Stimulated activated naive CD4-positive, alpha-beta T cell treated with Interleukin-2 at 50 U/mL for 16 hours (primary cell): Measurements from ENCODE around the gene TTLL11.
"Not testable (repeated sequence)": the region's sequence is repeated elsewhere in the genome, so short reads cannot be mapped to it uniquely, and the experiment has no call there.

ENCODE experiments used
- DNase-seq: peaks from one replicate; lab custom pipeline; 2025; lab: John Stamatoyannopoulos, UW

Gene TTLL11

DNA sequence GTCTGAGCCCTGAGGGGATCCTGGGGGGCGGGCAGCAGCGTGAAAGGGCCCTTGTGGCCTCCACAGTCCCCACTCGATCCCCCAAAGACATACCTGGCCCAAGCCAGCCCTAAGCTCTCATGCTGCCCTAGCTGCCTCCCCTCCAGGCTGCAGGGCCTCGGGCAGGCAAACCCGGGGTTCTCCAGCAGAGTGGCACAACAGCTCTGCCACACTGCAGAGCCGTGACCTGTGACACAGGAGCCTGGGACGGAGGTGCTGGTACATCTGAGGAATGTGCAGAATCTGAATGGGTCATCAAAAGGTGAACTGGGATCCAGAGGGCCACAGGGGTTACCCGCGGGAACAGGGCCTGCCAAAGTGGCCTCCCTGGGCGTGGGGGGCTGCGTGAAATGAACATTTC, 278.5 kb downstream of the TTLL11 start:
- no peak for DNase-seq

DNA sequence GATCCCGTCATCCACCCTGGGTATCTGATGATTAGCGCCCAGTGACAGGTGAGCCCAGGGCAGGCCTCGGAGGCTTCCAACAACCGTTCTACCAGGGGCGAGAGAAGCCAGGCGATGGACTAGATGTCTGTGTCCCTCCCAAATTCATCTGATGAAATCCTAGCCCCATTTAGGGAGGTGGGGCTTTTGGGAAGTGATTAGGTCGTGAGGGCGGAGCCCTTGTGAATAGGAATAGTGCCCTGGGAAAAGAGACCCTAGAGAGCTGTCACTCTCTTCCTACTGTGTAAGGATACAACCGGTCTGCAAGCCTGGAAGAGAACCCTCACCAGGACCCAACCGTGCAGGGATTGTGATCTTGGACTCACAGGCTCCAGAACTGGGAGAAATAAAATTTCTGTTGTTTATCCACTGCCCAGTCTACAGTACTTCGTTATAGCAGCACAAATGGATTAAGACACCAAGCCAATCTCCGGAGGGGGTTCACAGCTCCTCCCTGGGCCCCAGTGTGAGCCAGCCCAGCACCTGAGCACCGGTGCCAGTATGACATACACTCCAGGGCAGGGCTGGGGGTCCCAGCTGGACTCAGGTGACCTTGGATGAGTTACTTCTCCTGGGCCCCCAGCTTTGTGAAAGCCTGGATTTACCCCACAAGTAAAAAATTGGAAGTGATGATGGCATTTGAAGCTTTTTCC, 279.4 kb downstream of the TTLL11 start:
- DNase-seq, result no peak

- DNase-seq, result no peak
Observed at GRCh38 chr9:121812159-121812735, 280.9 kb downstream of the TTLL11 start.

DNA sequence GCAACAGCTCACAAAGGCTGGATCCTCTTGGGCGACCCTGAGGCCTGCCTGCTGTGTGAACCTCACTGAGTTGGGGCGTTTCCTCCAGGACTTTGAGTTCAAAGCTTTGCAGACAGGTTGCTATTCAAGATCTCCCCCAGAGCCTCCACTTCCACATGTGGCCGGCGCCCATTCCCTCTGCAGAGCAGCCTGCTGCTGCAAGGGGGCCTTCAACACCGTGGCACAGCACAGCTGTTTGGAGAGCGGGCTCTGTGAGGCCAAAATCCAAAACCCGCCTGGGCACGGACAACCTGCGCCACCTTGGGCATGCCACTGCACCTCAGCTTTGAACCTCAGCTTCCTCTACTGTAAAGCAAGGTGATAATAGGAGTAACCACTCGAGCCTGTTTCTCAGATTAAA, 281.4 kb downstream of the TTLL11 start:
- DNase-seq, result no peak

DNA sequence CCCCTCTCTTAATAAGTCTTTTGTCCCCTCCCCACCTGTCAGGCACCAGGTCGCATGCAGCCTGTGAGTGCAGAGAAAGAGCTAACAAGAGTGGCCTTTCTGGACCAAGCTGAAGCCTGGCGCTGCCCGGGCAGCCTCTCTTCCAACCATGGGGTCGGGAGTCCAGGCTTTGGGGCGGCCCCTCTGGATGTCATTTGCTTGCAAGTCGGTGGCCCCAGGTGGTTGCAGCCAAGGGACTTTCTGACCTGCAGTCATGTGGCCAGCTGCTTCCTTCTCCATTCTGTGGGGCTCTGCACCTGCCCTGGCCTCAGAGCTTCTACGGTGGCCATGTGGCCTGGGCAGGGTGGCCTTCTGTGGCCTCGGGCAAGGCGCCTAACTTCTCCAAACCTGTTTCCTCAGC, 282.0 kb downstream of the TTLL11 start:
- no peak for DNase-seq

- DNase-seq, result no peak
Observed at GRCh38 chr9:121810489-121810888, 282.6 kb downstream of the TTLL11 start.

GRCh38 chr9:121809356-121810050, 283.6 kb downstream of the TTLL11 start:
- DNase-seq, result no peak

- DNase-seq, result no peak
Observed at GRCh38 chr9:121808781-121809180, 284.3 kb downstream of the TTLL11 start.

GRCh38 chr9:121807823-121808278, 285.3 kb downstream of the TTLL11 start:
- no peak for DNase-seq

GRCh38 chr9:121807069-121807822, 285.9 kb downstream of the TTLL11 start:
- no peak for DNase-seq

DNA sequence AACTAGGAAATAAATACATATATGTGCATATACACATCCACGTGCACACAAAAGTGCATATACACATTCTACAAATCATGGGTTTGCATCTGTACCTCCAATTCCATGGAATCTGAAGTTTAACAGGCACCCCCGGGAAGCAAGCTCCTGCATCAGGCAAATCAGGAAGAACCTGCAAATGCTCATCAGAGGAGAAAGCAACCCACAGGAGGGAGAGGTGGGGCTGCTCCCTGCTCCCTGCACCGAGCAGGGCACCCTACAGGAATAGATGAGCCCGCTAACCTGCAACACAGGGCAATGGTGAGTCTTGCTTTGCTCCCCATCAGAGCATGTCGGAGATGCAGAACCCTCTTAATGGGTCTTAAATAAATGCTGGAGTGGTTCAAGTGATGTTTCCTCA, 290.4 kb downstream of the TTLL11 start:
- no peak for DNase-seq

GRCh38 chr9:121801579-121801978, 291.5 kb downstream of the TTLL11 start:
- no peak for DNase-seq

DNA sequence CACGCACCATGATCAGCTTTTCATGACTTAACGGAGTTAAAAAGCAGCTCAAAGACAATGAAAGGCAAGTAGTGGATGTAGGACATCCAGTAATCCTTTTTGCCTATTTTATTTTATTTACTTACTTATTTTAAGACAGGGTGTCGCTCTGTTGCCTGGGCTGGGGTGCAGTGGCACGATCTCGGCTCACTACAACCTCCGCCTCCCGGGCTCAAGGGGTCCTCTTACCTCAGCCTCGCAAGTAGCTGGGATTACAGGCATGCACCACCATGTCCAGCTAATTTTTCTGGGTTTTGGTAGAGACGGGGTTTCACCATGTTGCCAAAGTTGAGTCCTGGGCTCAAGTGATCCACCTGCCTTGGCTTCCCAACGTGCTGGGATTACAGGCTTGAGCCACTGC, 292.7 kb downstream of the TTLL11 start:
- no peak for DNase-seq

GRCh38 chr9:121798941-121799340, 294.2 kb downstream of the TTLL11 start:
- DNase-seq, result no peak

DNA sequence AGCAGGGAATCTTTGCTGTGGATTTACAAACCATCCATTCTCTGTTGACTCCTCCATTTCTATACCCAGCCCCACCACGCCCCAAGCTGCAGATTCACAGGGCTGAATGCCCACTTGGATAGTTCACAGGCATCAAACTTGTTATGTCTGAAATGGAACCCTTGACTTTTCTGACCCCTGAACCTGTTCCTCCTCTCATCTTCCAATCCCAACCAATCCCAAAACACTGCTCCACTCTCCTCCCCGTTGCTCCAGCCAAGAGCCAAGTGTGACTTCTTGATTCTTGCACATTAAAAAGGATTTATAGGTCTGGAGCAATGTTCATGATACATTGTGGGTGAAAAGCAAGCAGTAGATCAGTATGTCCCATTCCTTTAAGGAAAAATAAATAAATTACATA, 296.0 kb downstream of the TTLL11 start:
- DNase-seq, result no peak

DNA sequence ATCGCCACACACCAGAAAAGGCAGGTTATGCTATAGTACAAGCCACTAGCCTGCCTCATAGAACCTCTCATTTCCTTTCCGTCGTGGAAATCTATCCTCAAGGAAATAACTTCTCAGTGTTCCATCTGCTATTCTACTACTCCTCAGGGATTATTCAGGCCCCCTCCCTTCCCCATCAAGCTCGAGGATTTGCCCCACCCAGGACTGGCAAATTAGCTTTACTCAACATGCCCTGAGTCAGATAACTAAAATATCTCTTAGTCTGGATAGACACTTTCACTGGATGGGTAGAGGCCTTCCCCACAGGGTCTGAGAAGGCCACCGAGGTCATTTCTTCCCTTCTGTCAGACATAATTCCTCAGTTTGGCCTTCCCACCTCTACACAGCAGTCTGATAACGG, 298.8 kb downstream of the TTLL11 start:
- DNase-seq, result not testable (repeated sequence)

DNA sequence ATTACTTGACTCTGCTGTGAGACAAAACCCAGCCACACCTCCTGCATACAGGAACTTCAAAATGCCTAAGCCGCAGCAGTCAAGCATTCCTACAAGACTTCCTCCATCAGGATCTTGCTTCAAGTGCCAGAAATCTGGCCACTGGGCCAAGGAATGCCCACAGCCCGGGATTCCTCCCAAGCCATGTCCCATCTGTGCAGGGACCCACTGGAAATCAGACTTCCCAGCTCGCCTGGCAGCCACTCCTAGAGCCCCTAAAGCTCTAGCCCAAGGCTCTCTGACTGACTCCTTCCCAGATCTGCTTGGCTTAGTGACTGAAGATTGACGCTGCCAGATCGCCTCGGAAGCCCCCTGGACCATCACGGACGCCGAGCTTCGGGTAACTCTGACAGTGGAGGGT, 300.6 kb downstream of the TTLL11 start:
- DNase-seq, result not testable (repeated sequence)

- no peak for DNase-seq
Observed at GRCh38 chr9:121790841-121791240, 302.3 kb downstream of the TTLL11 start.

DNA sequence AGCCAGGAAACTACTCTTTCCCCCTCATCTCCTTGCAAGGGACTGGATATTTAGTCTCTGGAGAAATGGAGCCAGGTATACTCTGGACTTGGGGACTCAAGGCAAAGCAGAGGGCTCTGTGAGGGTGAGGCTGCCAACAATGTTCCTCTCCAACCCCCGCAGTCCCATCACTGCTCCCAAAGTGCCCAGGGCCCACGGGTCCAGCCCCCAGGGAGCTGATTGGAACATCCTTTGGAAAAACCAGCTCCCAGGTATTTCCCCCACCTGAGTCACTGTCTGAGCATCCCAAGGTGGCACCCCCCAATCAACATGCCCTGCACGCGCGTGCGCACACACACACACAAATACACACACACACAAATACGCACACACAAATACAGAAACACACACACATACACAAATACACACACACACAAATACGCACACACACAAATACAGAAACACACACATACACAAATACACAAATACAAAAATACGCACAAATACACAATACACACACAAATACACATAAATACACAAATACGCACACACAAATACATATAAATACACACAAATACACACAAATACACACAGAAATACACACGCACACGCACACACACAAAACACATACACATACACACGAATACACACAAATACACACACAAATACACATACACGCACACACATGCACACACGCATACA, 304.3 kb downstream of the TTLL11 start:
- DNase-seq, result no peak

- no peak for DNase-seq
Observed at GRCh38 chr9:121786998-121787422, 306.1 kb downstream of the TTLL11 start.

DNA sequence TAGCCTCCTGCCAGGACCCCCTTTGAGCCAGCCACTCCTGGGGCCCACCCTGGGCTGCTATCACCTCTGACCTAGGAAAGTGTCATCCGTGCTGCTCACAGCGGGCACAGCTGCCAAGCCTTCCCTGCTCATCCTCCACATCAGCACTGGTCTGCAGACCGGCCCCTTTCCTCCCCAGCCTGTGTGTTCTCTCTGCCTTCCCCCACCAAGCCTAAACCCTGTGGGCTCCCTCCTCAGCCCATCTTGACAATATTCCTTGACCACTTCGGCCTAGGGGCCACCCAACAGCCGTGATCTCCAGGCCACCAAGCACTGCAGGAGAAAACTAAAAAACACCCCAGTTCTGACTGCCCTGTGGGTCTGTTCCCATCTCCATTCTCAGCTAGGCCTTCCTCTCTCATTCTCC, 306.6 kb downstream of the TTLL11 start:
- DNase-seq, result no peak
